IPS DF 6.9 (cell line): Measurements from ENCODE around the gene IRF2BPL.

Source experiments
- DNase-seq: peaks from one replicate; pipeline ENCODE4 v3.0.0-alpha.2; 2013; ENCODE audit warnings: low read depth, low spot score
- H3K27ac ChIP-seq: one replicate; pipeline ENCODE4 v1.5.1; 2013; ENCODE audit warnings: low read length, control low read depth
- H3K27me3 ChIP-seq: 2 replicates; pipeline ENCODE4 v1.6.1; 2013; ENCODE audit warnings: mild to moderate bottlenecking, low read length; ENCODE audit not compliant: control insufficient read depth, insufficient read depth
- H3K36me3 ChIP-seq: 2 replicates; pipeline ENCODE4 v1.6.1; 2013; ENCODE audit warnings: low read length; ENCODE audit not compliant: control insufficient read depth, insufficient read depth
- H3K4me1 ChIP-seq: 2 replicates; pipeline ENCODE4 v1.6.1; 2013; ENCODE audit warnings: low read length; ENCODE audit not compliant: control insufficient read depth, insufficient read depth
- H3K4me3 ChIP-seq: 2 replicates; pipeline ENCODE4 v1.5.1; 2013; ENCODE audit warnings: mild to moderate bottlenecking, low read length
- H3K9me3 ChIP-seq: 2 replicates; pipeline ENCODE4 v1.6.1; 2013; ENCODE audit warnings: low read length, inconsistent platforms; ENCODE audit not compliant: control insufficient read depth, insufficient read depth
- WGBS: extraction: QIAGEN DNeasy Blood & Tissue Kit; methylation state at CpG from one replicate; pipeline ENCODE4 v1.1.7; 2013; ENCODE audit warnings: mixed read lengths, missing lambda C conversion rate; ENCODE audit not compliant: insufficient read length, insufficient coverage; 5-methylcytosine and 5-hydroxymethylcytosine counted together

IRF2BPL gene

DNA sequence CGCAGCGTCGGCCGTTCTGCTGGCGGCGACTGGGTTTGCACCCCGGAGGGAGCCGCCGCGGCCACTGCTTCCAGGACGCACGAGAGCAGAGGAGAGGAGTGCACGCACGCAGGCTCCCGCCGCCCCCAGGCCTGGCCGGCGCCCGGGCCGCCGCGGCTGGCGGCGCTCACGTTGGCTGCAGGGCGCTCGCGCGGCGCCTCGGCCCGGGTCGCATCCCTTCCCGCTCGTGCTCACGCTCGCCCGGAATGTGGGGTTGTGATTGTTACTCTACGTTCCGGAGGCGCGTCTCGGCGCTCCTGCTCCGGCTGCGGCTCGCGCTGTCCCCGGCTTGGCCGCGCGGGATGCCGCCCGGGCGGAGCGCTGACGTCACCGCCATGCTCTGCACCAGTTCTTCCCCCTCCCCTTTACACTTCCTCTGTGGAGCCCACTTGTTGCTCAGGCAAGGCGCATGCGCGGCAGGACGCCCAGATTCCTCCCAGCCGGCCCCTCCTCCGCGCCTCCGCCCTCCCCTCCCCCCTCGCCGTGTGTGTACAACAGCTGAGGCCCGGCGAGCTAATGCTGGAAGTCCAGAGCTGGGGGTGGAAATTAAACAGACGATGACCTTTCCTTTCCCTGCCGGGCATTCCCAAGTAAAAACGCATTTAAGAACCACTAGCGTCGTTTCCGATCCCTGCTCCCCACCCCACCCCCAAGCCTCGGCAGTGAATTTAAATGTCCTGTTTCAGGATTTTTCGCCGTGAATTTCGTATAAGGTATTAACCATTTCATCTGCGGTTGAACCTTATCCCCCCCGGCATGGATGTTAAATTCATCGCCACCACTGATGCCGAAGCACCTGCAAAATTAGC, at the start of gene IRF2BPL:
IRF2BPL (minus strand) TSS at position 325 of the 848 bp plus-strand sequence. CDS start 916 bp downstream, outside the sequence.
- no CpG with 5 or more reads among the region's 84 CpGs for WGBS
- peaks cover 12% of the 10 kb centered on the region for H3K4me1 ChIP-seq

DNA sequence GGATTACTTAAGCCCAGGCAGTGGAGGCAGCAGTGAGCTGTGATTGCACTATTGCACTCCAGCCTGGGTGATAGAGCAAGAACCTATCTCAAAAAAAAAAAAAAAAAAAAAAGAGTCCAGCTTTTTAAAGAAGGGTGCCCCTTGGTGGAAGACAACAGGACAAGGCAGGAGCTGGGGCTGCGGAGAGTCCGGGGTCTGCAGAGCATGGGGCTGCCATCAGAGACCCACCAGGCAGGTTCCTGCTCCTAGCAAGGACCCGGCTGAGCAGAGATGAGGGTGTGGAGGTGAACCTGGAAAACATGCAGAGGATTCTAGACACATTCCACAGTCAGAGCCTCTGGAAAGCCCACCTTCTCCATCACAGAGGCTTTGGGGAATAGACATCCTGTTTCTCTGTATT, 48.5 kb upstream of the IRF2BPL start:
- Histone ChIP-seq H3K36me3 (no peaks in the 10 kb centered on the region), H3K27ac (no peak overlapping the region), H3K27me3 (no peaks in the 10 kb centered on the region), H3K4me3 (no peak overlapping the region), H3K9me3 (no peaks in the 10 kb centered on the region), H3K4me1 (no peaks in the 10 kb centered on the region; the same call in 1 of the 2 replicates)
- no peak for DNase-seq
- no CpG with 5 or more reads among the region's 3 CpGs for WGBS

More for the DNA sequence above, at the start of gene IRF2BPL:
- peak; percentile 91 for DNase-seq
- peaks cover 4% of the 10 kb centered on the region; the same call in 1 of the 2 replicates for H3K36me3 ChIP-seq
- H3K4me3 ChIP-seq = peak within 1 kb of the TSS; percentile 76
- no peaks in the 10 kb centered on the region for H3K9me3 ChIP-seq
- no peak within 1 kb of the TSS for H3K27ac ChIP-seq
- H3K27me3 ChIP-seq = no peaks in the 10 kb centered on the region

DNA sequence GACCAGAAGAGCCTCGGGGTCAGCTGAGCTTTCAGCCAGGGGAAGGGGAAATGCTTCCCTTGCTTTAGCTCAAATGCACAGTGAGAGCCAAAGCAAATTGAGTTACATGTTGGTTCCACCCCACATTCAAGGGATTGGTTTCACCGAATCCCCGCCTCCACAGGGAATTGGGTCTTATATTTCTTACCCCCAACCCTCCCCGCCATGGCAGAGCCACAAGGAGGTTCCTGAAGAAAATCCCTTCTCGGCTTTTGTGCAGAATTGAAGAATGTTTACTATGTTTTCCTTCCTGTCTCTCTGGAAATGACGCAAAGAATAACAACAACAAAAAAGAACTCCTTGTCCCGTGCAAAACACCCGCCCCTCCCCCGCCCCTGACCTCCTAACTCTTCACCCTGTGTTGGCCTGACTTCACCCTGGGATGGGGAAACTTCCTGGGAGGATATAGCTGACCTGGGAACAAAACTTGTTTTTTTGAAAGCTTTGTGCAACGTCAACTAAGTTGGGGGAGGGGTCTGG, 47.7 kb upstream of the IRF2BPL start:
- Histone ChIP-seq H3K27ac (no peak overlapping the region), H3K4me3 (no peak overlapping the region), H3K4me1 (peaks cover 2% of the 10 kb centered on the region; the same call in 1 of the 2 replicates), H3K36me3 (no peaks in the 10 kb centered on the region), H3K27me3 (no peaks in the 10 kb centered on the region), H3K9me3 (no peaks in the 10 kb centered on the region)
- DNase-seq = no peak
- WGBS = no CpG with 5 or more reads among the region's 10 CpGs

DNA sequence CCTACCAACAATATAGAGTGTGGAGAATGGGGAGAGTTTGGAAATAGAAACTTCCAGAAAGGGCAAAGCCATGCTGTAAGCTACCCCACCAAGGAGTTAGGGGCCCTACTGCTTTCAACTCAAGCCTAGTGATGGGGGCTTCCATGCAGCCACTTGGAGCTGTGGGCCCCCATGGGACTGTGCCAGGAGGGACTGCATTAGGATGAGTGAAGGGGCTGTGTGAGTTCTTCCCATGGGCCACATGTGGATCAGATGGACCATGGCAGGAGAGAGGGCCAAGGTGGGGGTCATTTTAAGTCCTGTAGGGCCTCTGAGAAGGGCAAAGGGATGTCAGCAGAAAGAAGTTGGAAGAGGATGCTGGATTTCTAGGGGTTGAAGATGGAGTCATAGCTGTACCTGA, 46.5 kb upstream of the IRF2BPL start:
- Histone ChIP-seq H3K36me3 (no peaks in the 10 kb centered on the region), H3K27ac (no peak overlapping the region), H3K4me1 (peaks cover 2% of the 10 kb centered on the region; the same call in 1 of the 2 replicates), H3K9me3 (no peaks in the 10 kb centered on the region), H3K27me3 (no peaks in the 10 kb centered on the region), H3K4me3 (no peak overlapping the region)
- no peak for DNase-seq

DNA sequence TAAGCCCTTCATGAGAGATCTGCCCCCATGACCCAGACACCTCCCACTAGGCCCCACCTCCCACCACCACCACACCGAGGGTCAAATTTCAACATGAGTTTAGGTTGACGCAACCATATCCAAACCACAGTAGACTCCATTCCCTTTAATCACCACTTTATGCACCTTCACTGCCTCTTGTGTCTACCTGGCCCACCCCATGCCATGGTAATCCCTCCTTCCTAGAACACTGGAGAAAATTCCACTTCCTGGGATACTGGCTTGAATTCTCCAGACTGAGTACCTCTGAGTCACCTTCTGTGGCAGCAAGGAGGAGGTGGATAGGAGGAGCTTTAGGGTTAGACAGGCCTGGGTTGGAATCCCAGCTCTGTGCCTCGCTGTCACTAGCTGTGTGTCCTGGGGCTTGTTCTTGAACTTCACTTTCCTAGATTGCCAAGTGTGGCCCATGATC, 43.5 kb upstream of the IRF2BPL start:
- WGBS = no CpG with 5 or more reads among the region's 3 CpGs
- Histone ChIP-seq H3K4me3 (no peak overlapping the region), H3K9me3 (no peaks in the 10 kb centered on the region), H3K27ac (no peak overlapping the region), H3K4me1 (peaks cover 2% of the 10 kb centered on the region; the same call in 1 of the 2 replicates), H3K36me3 (no peaks in the 10 kb centered on the region), H3K27me3 (no peaks in the 10 kb centered on the region)
- DNase-seq = no peak

DNA sequence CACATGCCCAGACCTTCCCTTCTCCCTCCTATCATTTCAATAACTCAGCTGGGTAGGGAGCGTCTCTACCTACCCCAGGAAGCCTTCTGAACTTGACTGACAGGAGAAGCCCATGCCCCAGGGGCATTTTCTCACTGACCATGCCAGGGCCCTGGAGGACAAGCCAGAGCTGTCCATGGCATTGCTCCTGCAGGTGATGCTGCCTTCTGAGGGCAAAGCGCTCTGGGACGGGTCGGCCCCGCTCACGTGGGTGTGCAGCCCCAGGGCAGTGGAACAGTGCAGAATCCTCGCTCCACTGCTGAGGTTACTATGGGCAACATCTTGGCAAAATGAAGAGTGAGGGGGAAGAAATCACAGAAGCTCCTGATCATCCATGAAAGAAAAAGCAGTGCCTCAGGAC, 41.0 kb upstream of the IRF2BPL start:
- Histone ChIP-seq H3K36me3 (no peaks in the 10 kb centered on the region), H3K9me3 (no peaks in the 10 kb centered on the region), H3K4me1 (peaks cover 2% of the 10 kb centered on the region; the same call in 1 of the 2 replicates), H3K27me3 (no peaks in the 10 kb centered on the region), H3K27ac (no peak overlapping the region), H3K4me3 (no peak overlapping the region)
- WGBS = no CpG with 5 or more reads among the region's 7 CpGs
- DNase-seq = no peak

DNA sequence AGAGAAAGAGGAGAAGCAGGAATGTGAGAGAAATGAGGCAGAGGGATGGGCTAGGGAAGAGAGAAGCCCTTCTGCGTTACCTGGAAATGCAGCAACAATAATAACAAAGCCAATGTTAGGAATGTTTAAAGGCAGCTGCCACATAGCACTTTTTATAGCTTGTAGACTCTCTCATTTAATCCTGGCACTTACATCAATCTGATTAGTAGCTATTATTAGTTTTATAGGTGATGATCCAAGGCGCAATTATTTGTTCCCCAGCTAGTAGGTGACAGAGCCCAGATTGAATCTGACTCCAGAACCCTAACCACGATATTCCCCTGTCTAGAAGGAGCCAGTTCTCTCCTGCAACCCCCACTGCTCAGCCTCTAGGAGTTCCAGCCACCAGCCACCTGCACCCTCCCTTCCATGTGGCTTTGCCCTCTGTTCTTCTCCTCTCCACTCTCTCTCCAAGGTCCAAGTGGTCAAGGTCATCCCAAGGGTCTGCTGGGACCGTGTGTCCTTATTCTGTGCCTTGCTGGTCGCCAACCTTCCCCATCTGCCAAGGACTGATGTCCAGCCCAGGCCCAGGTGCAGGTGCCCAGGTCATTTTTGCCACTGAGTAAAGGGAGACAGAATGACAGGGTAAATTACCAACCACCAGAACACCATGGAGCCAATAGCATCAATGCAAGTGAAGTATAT, 40.2 kb upstream of the IRF2BPL start:
- Histone ChIP-seq H3K36me3 (no peaks in the 10 kb centered on the region), H3K27me3 (no peaks in the 10 kb centered on the region), H3K4me3 (no peak overlapping the region), H3K27ac (no peak overlapping the region), H3K9me3 (no peaks in the 10 kb centered on the region), H3K4me1 (peaks cover 2% of the 10 kb centered on the region; the same call in 1 of the 2 replicates)
- WGBS = no CpG with 5 or more reads among the region's 5 CpGs
- no peak for DNase-seq

DNA sequence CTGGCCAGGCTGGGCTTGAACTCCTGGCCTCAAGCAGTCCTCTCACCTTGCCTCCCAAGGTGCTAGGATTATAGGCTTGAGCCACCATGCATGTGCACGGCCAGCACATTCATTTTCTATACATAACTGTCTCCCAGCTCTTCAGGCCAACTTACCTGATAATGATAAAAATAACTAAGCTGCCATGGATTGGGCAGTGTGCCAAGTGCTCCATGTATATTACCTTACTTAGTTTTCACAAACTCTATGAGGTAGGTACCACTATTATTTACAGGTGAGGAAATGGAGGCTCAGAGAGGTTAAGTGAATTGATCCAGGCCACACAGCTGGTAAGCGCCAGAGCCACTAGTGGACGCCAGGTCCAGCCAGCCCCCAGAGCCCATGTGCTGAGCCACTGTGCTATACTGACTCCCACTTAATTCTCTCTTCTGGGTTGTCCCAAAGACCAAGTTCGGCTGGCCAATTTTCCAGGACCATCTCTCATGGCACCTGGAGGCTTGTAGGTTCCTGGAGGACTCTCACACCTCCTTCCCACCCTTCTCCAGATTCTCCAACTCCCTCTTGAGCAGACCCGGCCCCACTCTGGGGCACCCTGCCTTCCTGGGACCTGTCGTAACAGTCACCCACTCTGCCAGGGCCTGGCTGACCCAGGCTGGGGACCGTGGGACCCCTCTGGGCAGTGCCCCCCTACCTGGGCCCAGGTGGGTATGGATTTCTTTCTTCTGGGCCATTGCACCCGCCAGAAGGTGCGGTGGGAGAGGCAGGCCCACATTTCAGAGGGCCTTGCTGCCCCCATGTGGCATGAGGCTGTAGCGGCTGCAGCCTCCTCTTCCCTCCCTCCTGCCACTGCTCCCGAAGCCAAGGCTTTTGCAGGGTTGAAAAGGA, 39.4 kb upstream of the IRF2BPL start:
- Histone ChIP-seq H3K27ac (no peak overlapping the region), H3K4me3 (no peak overlapping the region), H3K36me3 (no peaks in the 10 kb centered on the region), H3K4me1 (peaks cover 2% of the 10 kb centered on the region; the same call in 1 of the 2 replicates), H3K9me3 (no peaks in the 10 kb centered on the region), H3K27me3 (no peaks in the 10 kb centered on the region)
- no CpG with 5 or more reads among the region's 11 CpGs for WGBS
- DNase-seq = no peak

DNA sequence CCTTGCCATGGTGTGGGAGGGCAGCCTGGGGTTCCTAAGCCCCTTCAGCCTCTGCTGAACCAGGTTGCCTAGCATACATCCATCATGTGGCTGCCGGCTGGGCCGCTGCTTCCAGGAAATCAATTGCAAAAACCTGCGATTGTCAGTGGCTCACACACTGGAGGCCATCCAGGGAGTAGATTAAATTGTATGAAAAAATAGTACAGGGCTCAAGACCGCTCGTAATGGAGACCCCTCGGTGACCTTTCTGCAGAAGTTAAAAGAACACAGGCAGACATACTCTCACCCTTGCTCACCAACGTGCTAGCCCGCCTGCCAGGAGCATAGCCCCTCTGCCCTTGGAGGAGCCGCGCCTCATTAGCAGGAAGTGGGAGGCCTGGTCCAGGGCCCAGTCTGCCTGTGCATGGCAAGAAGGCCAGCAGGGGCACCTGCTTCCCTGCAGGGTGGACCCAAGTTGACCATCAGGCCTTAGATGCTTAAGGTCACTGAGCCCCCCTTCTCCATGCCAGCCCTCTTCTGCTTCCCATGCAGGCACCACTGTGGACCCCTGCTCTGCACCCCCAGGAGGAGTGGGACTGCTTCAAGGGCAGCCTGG, 38.2 kb upstream of the IRF2BPL start:
- no CpG with 5 or more reads among the region's 10 CpGs for WGBS
- H3K36me3 ChIP-seq = no peaks in the 10 kb centered on the region
- H3K4me1 ChIP-seq = no peaks in the 10 kb centered on the region
- H3K27ac ChIP-seq = no peak overlapping the region
- H3K27me3 ChIP-seq = no peaks in the 10 kb centered on the region
- H3K9me3 ChIP-seq = no peaks in the 10 kb centered on the region
- no peak overlapping the region for H3K4me3 ChIP-seq
- DNase-seq = no peak
